Measurements from ENCODE around the gene PCMT1. TPM values are rescaled to one million over a fixed set of nuclear protein-coding genes. Genes with fewer than 3 reads are reported as not detected.

The PCMT1 gene
- total RNA-seq, 4 donors from 2014 or later: 62.2 to 133 (median 77.9) TPM

GRCh38 chr6:149771185-149771584 is 21.6 kb downstream of the PCMT1 start:
- no peaks in the 10 kb centered on the region for H3K9me3 ChIP-seq
- peaks cover 0 to 5% of the 10 kb centered on the region in 2 donors for H3K36me3 ChIP-seq
- 97 to 99% methylated on average over 3 of the region's 3 CpGs for WGBS, 2 donors
- no peak overlapping the region for H3K4me3 ChIP-seq (replicated peaks in 1 of 3)
- H3K27me3 ChIP-seq: no peaks in the 10 kb centered on the region
- H3K4me1 ChIP-seq: no peaks in the 10 kb centered on the region
- TF ChIP-seq POLR2A (IDR thresholded peaks at IDR 0.05): no peak
- TF ChIP-seq, protein P1, sequence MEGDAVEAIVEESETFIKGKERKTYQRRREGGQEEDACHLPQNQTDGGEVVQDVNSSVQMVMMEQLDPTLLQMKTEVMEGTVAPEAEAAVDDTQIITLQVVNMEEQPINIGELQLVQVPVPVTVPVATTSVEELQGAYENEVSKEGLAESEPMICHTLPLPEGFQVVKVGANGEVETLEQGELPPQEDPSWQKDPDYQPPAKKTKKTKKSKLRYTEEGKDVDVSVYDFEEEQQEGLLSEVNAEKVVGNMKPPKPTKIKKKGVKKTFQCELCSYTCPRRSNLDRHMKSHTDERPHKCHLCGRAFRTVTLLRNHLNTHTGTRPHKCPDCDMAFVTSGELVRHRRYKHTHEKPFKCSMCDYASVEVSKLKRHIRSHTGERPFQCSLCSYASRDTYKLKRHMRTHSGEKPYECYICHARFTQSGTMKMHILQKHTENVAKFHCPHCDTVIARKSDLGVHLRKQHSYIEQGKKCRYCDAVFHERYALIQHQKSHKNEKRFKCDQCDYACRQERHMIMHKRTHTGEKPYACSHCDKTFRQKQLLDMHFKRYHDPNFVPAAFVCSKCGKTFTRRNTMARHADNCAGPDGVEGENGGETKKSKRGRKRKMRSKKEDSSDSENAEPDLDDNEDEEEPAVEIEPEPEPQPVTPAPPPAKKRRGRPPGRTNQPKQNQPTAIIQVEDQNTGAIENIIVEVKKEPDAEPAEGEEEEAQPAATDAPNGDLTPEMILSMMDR (IDR thresholded peaks at IDR 0.05): no peak
- intact Hi-C loops (cut with DNase I): no loop called here
- no peak overlapping the region for H3K27ac ChIP-seq
- no peak for DNase-seq

DNA sequence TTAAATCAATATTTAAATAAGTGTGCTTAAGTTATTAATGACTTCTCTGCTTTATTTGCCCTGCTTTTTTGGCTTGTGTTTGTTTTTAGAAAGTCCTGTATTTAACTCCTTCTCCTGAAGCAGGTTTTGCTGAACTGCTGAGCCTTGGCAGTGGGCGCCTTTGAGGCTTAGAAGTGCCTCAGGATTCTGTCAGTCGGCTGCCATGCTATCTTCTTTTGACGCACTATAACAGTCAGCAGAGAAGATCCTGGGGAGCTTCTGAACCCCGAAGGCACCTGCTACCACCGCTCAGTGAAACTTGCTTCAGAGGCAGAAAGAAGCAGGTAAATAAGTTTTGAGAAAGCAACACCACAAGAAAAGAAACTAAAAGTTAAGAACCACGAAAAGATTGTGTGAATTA is 22.4 kb downstream of the PCMT1 start:
- intact Hi-C loops (cut with DNase I): no loop called here
- peaks cover 0 to 5% of the 10 kb centered on the region in 2 donors for H3K36me3 ChIP-seq

GRCh38 chr6:149777624-149778023 is 28.1 kb downstream of the PCMT1 start:
- Histone ChIP-seq H3K36me3 (peaks cover 0 to 5% of the 10 kb centered on the region in 2 donors), H3K27ac (no peak overlapping the region), H3K9me3 (no peaks in the 10 kb centered on the region), H3K4me1 (no peaks in the 10 kb centered on the region), H3K27me3 (no peaks in the 10 kb centered on the region), H3K4me3 (replicated peaks in 1 of 3) (no peak overlapping the region)
- WGBS, 2 donors: 95 to 100% methylated on average over 1 of the region's 1 CpG
- intact Hi-C loops (cut with DNase I): no loop called here
- TF ChIP-seq, protein P1 (IDR thresholded peaks at IDR 0.05): no peak
- no peak for TF ChIP-seq POLR2A (IDR thresholded peaks at IDR 0.05)
- DNase-seq: no peak

More for the DNA sequence above, 22.4 kb downstream of the PCMT1 start:
- TF ChIP-seq, protein P1 (IDR thresholded peaks at IDR 0.05): no peak
- no peak for TF ChIP-seq POLR2A (IDR thresholded peaks at IDR 0.05)
- Histone ChIP-seq H3K4me3 (replicated peaks in 1 of 3) (no peak overlapping the region), H3K9me3 (no peaks in the 10 kb centered on the region), H3K27ac (no peak overlapping the region), H3K4me1 (no peaks in the 10 kb centered on the region), H3K27me3 (no peaks in the 10 kb centered on the region)
- WGBS, 2 donors: 95 to 97% methylated on average over 6 of the region's 6 CpGs
- DNase-seq: no peak

- Histone ChIP-seq H3K27me3 (no peaks in the 10 kb centered on the region), H3K9me3 (no peaks in the 10 kb centered on the region), H3K4me1 (no peaks in the 10 kb centered on the region), H3K27ac (peak overlapping the region in 1 of 3 donors; percentile 2), H3K36me3 (no peaks in the 10 kb centered on the region), H3K4me3 (replicated peaks in 1 of 3) (no peak overlapping the region)
- 19 to 29% methylated on average over 2 of the region's 2 CpGs for WGBS, 2 donors
- intact Hi-C loops (cut with DNase I): no loop called here
- TF ChIP-seq, protein P1 (IDR thresholded peaks at IDR 0.05): no peak
- no peak for TF ChIP-seq POLR2A (IDR thresholded peaks at IDR 0.05)
- DNase-seq: peak; percentile 39 to 47
These were observed 30.1 kb downstream of the PCMT1 start for GRCh38 chr6:149779644-149779963.

GRCh38 chr6:149781715-149782114 is 32.2 kb downstream of the PCMT1 start:
- Histone ChIP-seq H3K9me3 (no peaks in the 10 kb centered on the region), H3K36me3 (no peaks in the 10 kb centered on the region), H3K4me3 (replicated peaks in 1 of 3) (no peak overlapping the region), H3K27me3 (no peaks in the 10 kb centered on the region), H3K27ac (no peak overlapping the region), H3K4me1 (no peaks in the 10 kb centered on the region)
- intact Hi-C loops (cut with DNase I): no loop called here
- TF ChIP-seq, protein P1 (IDR thresholded peaks at IDR 0.05): no peak
- TF ChIP-seq POLR2A (IDR thresholded peaks at IDR 0.05): no peak
- DNase-seq: no peak

All from thyroid gland (tissue), 4 donors.